SK-N-SH (cell line): ENCODE data around the gene PSAP.

Experiments used
- ELF1 ChIP-seq: IDR thresholded peaks from 2 replicates; pipeline ENCODE4 v1.4.0; 2012
- MXI1 ChIP-seq: IDR thresholded peaks from 2 replicates; pipeline ENCODE4 v1.6.1; 2012; ENCODE audit warnings: mild to moderate bottlenecking, low read depth, low read length, improper control_type of control experiment
- POLR2AphosphoS5 ChIP-seq: IDR thresholded peaks from 2 replicates; pipeline ENCODE4 v1.6.1; 2012; ENCODE audit warnings: low read depth, low read length
- TF ChIP-seq, protein P1 (sequence below): fragments of 200-600 bp; sonication (generic); IDR thresholded peaks from 2 replicates; pipeline ENCODE4 v1.6.1; 2017; ENCODE audit warnings: antibody characterized with exemption, mild to moderate bottlenecking, moderate library complexity
- TF ChIP-seq, protein P2 (sequence below): IDR thresholded peaks from 2 replicates; pipeline ENCODE4 v1.4.0; 2012; ENCODE audit warnings: low read depth, borderline replicate concordance
- TF ChIP-seq, protein P3 (sequence below): fragments of 150-350 bp; IDR thresholded peaks from 2 replicates; pipeline ENCODE4 v1.6.1; 2017; ENCODE audit warnings: antibody characterized with exemption, low read length, low read depth, borderline replicate concordance
- TF ChIP-seq, protein P4 (sequence below): IDR thresholded peaks from 2 replicates; pipeline ENCODE4 v1.6.1; 2012; ENCODE audit warnings: mild to moderate bottlenecking, low read depth, low read length, moderate library complexity

DNA sequence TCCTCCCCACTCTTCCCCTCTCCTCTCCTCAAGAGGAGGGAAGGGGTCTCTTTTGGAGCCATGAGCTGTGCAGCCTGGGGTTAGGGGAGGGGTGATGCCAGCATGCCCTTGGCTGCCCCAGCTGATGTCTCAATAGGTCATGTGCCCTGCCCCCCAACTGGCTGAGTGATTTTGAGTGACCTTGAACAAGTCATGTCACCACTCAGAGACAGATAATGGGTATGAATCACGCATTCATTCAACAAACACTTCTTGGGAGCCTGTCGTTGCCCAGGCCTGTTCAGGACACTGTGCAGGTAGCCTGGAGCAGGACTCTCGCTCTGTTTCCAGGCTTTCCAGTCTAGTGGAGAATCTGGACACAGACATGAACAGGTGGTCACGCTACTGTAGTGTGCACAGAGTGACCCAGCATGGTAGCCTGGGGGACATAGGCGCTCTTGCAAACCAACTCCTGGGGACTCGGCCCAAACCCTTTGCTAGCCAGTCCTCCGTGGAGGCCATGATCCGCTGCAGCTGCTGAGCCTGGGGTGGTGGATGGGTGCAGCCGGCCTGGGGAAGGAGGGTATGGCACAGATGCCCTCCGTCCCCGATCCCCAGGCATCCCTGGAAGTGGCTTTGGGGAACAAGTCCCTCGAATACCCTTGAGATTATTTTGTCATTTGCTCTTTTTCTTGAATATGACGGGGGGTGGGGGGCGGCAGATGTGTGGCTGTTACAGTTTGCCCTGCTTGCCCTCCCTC, 49.6 kb upstream of the PSAP start:
- TF ChIP-seq, protein P1, sequence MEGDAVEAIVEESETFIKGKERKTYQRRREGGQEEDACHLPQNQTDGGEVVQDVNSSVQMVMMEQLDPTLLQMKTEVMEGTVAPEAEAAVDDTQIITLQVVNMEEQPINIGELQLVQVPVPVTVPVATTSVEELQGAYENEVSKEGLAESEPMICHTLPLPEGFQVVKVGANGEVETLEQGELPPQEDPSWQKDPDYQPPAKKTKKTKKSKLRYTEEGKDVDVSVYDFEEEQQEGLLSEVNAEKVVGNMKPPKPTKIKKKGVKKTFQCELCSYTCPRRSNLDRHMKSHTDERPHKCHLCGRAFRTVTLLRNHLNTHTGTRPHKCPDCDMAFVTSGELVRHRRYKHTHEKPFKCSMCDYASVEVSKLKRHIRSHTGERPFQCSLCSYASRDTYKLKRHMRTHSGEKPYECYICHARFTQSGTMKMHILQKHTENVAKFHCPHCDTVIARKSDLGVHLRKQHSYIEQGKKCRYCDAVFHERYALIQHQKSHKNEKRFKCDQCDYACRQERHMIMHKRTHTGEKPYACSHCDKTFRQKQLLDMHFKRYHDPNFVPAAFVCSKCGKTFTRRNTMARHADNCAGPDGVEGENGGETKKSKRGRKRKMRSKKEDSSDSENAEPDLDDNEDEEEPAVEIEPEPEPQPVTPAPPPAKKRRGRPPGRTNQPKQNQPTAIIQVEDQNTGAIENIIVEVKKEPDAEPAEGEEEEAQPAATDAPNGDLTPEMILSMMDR, result no peak
- no peak for TF ChIP-seq POLR2AphosphoS5
- no peak for TF ChIP-seq ELF1
- TF ChIP-seq, protein P2, sequence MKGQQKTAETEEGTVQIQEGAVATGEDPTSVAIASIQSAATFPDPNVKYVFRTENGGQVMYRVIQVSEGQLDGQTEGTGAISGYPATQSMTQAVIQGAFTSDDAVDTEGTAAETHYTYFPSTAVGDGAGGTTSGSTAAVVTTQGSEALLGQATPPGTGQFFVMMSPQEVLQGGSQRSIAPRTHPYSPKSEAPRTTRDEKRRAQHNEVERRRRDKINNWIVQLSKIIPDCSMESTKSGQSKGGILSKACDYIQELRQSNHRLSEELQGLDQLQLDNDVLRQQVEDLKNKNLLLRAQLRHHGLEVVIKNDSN, result no peak
- TF ChIP-seq, protein P3, sequence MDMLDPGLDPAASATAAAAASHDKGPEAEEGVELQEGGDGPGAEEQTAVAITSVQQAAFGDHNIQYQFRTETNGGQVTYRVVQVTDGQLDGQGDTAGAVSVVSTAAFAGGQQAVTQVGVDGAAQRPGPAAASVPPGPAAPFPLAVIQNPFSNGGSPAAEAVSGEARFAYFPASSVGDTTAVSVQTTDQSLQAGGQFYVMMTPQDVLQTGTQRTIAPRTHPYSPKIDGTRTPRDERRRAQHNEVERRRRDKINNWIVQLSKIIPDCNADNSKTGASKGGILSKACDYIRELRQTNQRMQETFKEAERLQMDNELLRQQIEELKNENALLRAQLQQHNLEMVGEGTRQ, result no peak
- TF ChIP-seq, protein P4, sequence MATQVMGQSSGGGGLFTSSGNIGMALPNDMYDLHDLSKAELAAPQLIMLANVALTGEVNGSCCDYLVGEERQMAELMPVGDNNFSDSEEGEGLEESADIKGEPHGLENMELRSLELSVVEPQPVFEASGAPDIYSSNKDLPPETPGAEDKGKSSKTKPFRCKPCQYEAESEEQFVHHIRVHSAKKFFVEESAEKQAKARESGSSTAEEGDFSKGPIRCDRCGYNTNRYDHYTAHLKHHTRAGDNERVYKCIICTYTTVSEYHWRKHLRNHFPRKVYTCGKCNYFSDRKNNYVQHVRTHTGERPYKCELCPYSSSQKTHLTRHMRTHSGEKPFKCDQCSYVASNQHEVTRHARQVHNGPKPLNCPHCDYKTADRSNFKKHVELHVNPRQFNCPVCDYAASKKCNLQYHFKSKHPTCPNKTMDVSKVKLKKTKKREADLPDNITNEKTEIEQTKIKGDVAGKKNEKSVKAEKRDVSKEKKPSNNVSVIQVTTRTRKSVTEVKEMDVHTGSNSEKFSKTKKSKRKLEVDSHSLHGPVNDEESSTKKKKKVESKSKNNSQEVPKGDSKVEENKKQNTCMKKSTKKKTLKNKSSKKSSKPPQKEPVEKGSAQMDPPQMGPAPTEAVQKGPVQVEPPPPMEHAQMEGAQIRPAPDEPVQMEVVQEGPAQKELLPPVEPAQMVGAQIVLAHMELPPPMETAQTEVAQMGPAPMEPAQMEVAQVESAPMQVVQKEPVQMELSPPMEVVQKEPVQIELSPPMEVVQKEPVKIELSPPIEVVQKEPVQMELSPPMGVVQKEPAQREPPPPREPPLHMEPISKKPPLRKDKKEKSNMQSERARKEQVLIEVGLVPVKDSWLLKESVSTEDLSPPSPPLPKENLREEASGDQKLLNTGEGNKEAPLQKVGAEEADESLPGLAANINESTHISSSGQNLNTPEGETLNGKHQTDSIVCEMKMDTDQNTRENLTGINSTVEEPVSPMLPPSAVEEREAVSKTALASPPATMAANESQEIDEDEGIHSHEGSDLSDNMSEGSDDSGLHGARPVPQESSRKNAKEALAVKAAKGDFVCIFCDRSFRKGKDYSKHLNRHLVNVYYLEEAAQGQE, result no peak
- TF ChIP-seq MXI1, result no peak
